GM06990 (cell line): ENCODE results near the gene FTO.
"Not testable (repeated sequence)": the region's sequence is repeated elsewhere in the genome, so short reads cannot be mapped to it uniquely, and the experiment has no call there.

Experiments used
- DNase-seq: peaks from one replicate; pipeline ENCODE4 v3.0.0-alpha.2; 2011; ENCODE audit not compliant: insufficient read length; ENCODE audit errors: extremely low read depth
- H3K27me3 ChIP-seq: replicated peaks from 2 replicates; pipeline ENCODE4 v1.6.0; 2011; ENCODE audit warnings: low read length; ENCODE audit not compliant: control insufficient read depth, insufficient read depth
- H3K36me3 ChIP-seq: 2 replicates; pipeline ENCODE4 v1.5.1; 2011; ENCODE audit warnings: low read length; ENCODE audit not compliant: control insufficient read depth, insufficient read depth
- H3K4me3 ChIP-seq: replicated peaks from 2 replicates; pipeline ENCODE4 v1.5.1; 2011; ENCODE audit warnings: low read depth, mild to moderate bottlenecking, control low read depth, low read length
- CTCF ChIP-seq: IDR thresholded peaks from 2 replicates; pipeline ENCODE4 v1.5.1; 2011; ENCODE audit warnings: low read length, control low read depth, mild to moderate bottlenecking, inconsistent platforms; ENCODE audit not compliant: insufficient read depth, poor library complexity, severe bottlenecking

The FTO gene

DNA sequence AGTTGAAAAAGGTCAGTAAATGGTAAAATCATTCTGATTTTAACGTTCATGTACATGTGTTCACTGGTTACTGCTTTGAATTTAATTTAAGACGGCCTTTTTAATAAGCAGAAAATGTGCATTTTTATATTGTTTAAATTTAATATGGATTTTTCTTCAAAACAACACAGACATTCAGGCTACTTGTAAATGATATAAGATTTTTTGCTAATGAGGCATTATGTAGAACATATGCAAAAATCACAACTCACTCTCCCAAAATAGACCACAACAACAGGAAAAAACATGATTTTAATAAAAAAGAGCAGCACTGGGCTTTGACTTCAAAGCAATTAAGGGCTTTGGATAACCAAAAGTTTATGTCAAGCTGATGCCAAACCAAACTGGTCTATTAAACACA, 22.6 kb upstream of the FTO start:
- TF ChIP-seq CTCF: no peak
- H3K27me3 ChIP-seq: no peaks in the 10 kb centered on the region
- DNase-seq: no peak
- H3K4me3 ChIP-seq: no peak overlapping the region
- no peaks in the 10 kb centered on the region for H3K36me3 ChIP-seq

- not testable (repeated sequence) for H3K36me3 ChIP-seq, DNase-seq, H3K4me3 ChIP-seq, H3K27me3 ChIP-seq
Observed at GRCh38 chr16:53685334-53685733, 18.6 kb upstream of the FTO start.

DNA sequence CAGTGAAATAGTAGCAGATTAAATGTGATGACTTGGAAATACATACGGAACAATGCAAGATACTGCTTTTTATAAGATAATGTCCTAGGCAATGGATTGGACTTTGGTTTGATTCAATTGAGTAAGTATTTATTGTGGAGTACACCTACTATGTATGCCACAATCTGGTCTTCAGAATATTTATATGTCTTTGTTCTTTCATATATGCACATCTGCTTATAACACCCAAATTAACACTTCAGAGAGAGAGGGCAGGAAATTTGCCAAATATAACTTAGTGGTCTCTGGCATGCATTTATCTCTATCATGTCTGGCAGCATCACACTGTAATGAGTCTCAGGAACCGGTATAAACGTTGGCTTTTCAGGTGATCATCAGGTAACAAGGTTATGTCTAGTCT, 17.2 kb upstream of the FTO start:
- no peak for DNase-seq
- Histone ChIP-seq H3K27me3 (no peaks in the 10 kb centered on the region), H3K4me3 (no peak overlapping the region), H3K36me3 (no peaks in the 10 kb centered on the region)
- TF ChIP-seq CTCF: no peak

GRCh38 chr16:53689636-53690035, 14.3 kb upstream of the FTO start:
- H3K27me3 ChIP-seq: no peaks in the 10 kb centered on the region
- TF ChIP-seq CTCF: no peak
- no peak overlapping the region for H3K4me3 ChIP-seq
- H3K36me3 ChIP-seq: no peaks in the 10 kb centered on the region
- DNase-seq: no peak

GRCh38 chr16:53690771-53691170, 13.2 kb upstream of the FTO start:
- DNase-seq: no peak
- H3K4me3 ChIP-seq: no peak overlapping the region
- no peaks in the 10 kb centered on the region for H3K36me3 ChIP-seq
- TF ChIP-seq CTCF: no peak
- H3K27me3 ChIP-seq: no peaks in the 10 kb centered on the region

DNA sequence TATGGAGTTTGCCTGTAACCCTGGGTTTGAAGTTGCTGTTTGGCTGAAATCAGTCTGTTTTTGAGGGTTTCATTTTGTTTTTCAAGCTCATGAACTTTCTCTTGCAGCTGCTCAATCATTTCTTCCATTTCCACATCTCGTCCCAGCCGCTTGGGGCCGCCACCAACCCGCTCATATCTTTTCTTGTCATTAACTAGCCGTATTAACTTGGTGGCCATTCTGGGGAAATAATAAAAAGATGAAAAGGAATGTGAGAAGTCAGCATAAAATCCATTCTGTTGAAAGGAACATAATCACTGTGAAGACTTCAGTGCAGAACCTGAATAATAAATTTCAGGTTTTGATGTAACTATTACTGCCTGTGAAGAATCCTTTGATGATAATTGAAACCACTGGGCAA, 11.8 kb upstream of the FTO start:
- DNase-seq: no peak
- no peaks in the 10 kb centered on the region for H3K36me3 ChIP-seq
- TF ChIP-seq CTCF: no peak
- no peak overlapping the region for H3K4me3 ChIP-seq
- H3K27me3 ChIP-seq: no peaks in the 10 kb centered on the region

- H3K36me3 ChIP-seq: no peaks in the 10 kb centered on the region
- no peak for TF ChIP-seq CTCF
- no peak overlapping the region for H3K4me3 ChIP-seq
- no peak for DNase-seq
- H3K27me3 ChIP-seq: no peaks in the 10 kb centered on the region
Observed at GRCh38 chr16:53693320-53693719, 10.6 kb upstream of the FTO start.
